Measurements from ENCODE around the gene LIN54.
A peak's percentile ranks its signal among the peaks of the same experiment; 100 is the strongest.

LIN54 gene

GRCh38 chr4:82890901-82891706 is 119.5 kb downstream of the LIN54 start, which contains the start of gene SEC31A:
Gene SEC31A (minus strand): TSS chr4:82891153. CDS start chr4:82881936, 9,217 bp downstream.
- DNase-seq, result peak; percentile 94

DNA sequence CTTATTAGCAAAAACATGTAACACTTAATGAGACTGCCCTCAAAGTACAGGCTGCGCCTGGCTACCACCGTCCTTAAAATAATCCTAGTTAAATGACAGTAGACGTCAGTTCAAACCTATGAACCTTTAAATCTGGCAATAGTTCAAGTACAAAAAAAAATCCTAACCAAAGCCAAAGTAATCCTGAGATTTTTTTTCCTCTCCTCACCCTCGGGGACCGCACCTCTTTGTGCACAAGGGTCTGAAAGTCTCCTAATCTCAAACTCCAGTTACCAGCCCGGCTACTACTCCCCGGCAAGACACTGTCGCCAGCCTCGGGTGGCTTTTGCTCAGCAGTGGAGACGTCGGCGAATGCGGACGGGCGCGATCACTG is 120.1 kb downstream of the LIN54 start:
- DNase-seq, result no peak

- no peak for DNase-seq
These were observed 121.3 kb downstream of the LIN54 start for GRCh38 chr4:82889287-82889686.

- DNase-seq, result no peak
These were observed 124.3 kb downstream of the LIN54 start for GRCh38 chr4:82886147-82886942.

DNA sequence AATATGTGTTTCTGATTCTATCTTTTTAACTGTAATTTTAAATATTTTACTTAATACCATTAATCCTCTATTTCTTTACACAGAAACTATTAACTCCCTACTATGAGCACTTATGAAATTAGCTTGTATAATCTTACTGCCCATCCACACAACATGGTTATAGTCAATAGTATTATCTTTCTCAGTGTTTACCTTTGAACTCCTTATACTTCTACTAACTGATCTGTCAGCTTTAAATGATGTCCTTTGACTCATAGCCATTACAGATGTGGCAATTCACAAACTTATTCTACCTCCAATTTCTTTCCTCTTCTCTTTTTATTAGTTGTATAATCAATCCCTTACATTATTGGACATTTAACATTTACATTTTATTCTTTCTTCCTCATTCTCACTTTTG is 125.2 kb downstream of the LIN54 start:
- no peak for DNase-seq

All from COR-L47 (cell line).